Measurements from ENCODE around the gene PTPRR. TPM values are rescaled to one million over a fixed set of nuclear protein-coding genes. Genes with fewer than 3 reads are reported as not detected.

The PTPRR gene
- total RNA-seq, 1 experiment from 2014 or later = 0.46 TPM

DNA sequence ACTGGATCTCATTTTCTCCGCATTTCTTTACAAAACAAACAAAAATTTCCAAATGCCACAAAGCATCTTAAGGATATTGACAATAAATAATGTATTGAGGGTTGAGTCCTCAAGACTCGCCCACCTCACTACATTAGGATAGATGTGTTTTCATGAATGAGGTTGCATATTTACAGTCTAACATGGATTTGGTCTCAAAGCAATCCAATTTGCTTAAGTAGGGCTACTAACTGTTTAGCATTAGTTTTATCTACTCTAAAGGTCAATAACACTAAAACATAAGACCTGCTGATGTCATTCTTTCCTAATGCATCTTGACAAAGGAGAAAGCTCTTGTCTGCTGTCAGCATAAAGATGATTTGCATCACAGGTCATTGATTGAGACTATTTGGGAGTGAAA, 82.4 kb downstream of the PTPRR start:
- Mint-ChIP-seq H3K9me3 (0 out of 2 replicates have a peak, but pooled peaks cover 3% of the 10 kb centered on the region), H3K4me3 (no peak overlapping the region), H3K27ac (no peak overlapping the region), H3K27me3 (ENCODE audit: low read depth) (no peaks in the 10 kb centered on the region), H3K36me3 (no peaks in the 10 kb centered on the region), H3K4me1 (peaks cover 17% of the 10 kb centered on the region)
- TF ChIP-seq, protein P1, sequence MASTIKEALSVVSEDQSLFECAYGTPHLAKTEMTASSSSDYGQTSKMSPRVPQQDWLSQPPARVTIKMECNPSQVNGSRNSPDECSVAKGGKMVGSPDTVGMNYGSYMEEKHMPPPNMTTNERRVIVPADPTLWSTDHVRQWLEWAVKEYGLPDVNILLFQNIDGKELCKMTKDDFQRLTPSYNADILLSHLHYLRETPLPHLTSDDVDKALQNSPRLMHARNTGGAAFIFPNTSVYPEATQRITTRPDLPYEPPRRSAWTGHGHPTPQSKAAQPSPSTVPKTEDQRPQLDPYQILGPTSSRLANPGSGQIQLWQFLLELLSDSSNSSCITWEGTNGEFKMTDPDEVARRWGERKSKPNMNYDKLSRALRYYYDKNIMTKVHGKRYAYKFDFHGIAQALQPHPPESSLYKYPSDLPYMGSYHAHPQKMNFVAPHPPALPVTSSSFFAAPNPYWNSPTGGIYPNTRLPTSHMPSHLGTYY (CRISPR knock-in tag; IDR thresholded peaks at IDR 0.05) = no peak
- TF ChIP-seq GABPB1 (CRISPR knock-in tag; IDR thresholded peaks at IDR 0.05) (no peak), ZBTB21 (CRISPR knock-in tag; IDR thresholded peaks at IDR 0.05; ENCODE audit: borderline replicate concordance) (no peak), ZNF671 (CRISPR knock-in tag; IDR thresholded peaks at IDR 0.05) (no peak), SMAD3 (CRISPR knock-in tag; IDR thresholded peaks at IDR 0.05; ENCODE audit: borderline replicate concordance) (no peak), MXD4 (CRISPR knock-in tag; IDR thresholded peaks at IDR 0.05; ENCODE audit: borderline replicate concordance) (no peak), NFATC4 (CRISPR knock-in tag; IDR thresholded peaks at IDR 0.05) (no peak), FOXP1 (CRISPR knock-in tag; IDR thresholded peaks at IDR 0.05; ENCODE audit: borderline replicate concordance) (no peak), ZNF138 (CRISPR knock-in tag; conservative IDR thresholded peaks at IDR 0.05) (no peak), NFYB (CRISPR knock-in tag; conservative IDR thresholded peaks at IDR 0.05; ENCODE audit: low read depth) (no peak), NR2C2 (CRISPR knock-in tag; IDR thresholded peaks at IDR 0.05) (no peak), ZNF232 (CRISPR knock-in tag; IDR thresholded peaks at IDR 0.05) (no peak), EMX1 (CRISPR knock-in tag; IDR thresholded peaks at IDR 0.05) (no peak)
- TF ChIP-seq, protein P2, sequence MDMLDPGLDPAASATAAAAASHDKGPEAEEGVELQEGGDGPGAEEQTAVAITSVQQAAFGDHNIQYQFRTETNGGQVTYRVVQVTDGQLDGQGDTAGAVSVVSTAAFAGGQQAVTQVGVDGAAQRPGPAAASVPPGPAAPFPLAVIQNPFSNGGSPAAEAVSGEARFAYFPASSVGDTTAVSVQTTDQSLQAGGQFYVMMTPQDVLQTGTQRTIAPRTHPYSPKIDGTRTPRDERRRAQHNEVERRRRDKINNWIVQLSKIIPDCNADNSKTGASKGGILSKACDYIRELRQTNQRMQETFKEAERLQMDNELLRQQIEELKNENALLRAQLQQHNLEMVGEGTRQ (CRISPR knock-in tag; IDR thresholded peaks at IDR 0.05) = no peak
- TF ChIP-seq, protein P3, sequence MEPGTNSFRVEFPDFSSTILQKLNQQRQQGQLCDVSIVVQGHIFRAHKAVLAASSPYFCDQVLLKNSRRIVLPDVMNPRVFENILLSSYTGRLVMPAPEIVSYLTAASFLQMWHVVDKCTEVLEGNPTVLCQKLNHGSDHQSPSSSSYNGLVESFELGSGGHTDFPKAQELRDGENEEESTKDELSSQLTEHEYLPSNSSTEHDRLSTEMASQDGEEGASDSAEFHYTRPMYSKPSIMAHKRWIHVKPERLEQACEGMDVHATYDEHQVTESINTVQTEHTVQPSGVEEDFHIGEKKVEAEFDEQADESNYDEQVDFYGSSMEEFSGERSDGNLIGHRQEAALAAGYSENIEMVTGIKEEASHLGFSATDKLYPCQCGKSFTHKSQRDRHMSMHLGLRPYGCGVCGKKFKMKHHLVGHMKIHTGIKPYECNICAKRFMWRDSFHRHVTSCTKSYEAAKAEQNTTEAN (CRISPR knock-in tag; IDR thresholded peaks at IDR 0.05) = no peak
- TF ChIP-seq, protein P4, sequence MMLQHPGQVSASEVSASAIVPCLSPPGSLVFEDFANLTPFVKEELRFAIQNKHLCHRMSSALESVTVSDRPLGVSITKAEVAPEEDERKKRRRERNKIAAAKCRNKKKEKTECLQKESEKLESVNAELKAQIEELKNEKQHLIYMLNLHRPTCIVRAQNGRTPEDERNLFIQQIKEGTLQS (CRISPR knock-in tag; conservative IDR thresholded peaks at IDR 0.05) = no peak
- TF ChIP-seq, protein P5, sequence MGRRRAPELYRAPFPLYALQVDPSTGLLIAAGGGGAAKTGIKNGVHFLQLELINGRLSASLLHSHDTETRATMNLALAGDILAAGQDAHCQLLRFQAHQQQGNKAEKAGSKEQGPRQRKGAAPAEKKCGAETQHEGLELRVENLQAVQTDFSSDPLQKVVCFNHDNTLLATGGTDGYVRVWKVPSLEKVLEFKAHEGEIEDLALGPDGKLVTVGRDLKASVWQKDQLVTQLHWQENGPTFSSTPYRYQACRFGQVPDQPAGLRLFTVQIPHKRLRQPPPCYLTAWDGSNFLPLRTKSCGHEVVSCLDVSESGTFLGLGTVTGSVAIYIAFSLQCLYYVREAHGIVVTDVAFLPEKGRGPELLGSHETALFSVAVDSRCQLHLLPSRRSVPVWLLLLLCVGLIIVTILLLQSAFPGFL (CRISPR knock-in tag; IDR thresholded peaks at IDR 0.05; ENCODE audit: borderline replicate concordance) = no peak
- DNase-seq (ENCODE audit: low spot score) (no peak), ATAC-seq (no peak)
- POLR2A ChIA-PET = no interaction called here
- CTCF ChIA-PET = no interaction called here

DNA sequence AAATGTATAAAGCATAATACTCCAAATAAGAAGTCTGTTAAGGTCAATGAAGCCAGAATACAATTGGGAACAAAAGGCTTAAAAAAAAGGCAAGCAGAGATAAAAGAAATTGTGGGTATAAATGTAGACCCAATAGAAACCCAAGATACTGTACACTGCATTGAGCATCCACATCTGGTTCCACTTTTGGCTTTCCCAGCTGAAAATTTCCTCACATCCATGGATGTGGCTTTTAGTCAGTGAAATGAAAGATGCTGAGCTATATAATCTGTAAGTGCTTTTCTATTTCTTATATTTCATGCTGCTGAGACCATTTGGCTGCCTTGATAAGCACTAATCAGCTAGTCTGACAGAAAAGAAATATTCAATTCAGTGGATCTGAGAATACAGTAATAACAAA, 83.5 kb downstream of the PTPRR start:
- ATAC-seq (no peak), DNase-seq (ENCODE audit: low spot score) (no peak)
- H3K27ac Mint-ChIP-seq = no peak overlapping the region
- H3K9me3 Mint-ChIP-seq = 0 out of 2 replicates have a peak, but pooled peaks cover 3% of the 10 kb centered on the region
- peaks cover 17% of the 10 kb centered on the region for H3K4me1 Mint-ChIP-seq
- CTCF ChIA-PET = no interaction called here
- POLR2A ChIA-PET = no interaction called here
- H3K27me3 Mint-ChIP-seq (ENCODE audit: low read depth) = no peaks in the 10 kb centered on the region
- no peaks in the 10 kb centered on the region for H3K36me3 Mint-ChIP-seq
- H3K4me3 Mint-ChIP-seq = no peak overlapping the region
- TF ChIP-seq, protein P3 (CRISPR knock-in tag; IDR thresholded peaks at IDR 0.05) = no peak
- TF ChIP-seq, protein P6, sequence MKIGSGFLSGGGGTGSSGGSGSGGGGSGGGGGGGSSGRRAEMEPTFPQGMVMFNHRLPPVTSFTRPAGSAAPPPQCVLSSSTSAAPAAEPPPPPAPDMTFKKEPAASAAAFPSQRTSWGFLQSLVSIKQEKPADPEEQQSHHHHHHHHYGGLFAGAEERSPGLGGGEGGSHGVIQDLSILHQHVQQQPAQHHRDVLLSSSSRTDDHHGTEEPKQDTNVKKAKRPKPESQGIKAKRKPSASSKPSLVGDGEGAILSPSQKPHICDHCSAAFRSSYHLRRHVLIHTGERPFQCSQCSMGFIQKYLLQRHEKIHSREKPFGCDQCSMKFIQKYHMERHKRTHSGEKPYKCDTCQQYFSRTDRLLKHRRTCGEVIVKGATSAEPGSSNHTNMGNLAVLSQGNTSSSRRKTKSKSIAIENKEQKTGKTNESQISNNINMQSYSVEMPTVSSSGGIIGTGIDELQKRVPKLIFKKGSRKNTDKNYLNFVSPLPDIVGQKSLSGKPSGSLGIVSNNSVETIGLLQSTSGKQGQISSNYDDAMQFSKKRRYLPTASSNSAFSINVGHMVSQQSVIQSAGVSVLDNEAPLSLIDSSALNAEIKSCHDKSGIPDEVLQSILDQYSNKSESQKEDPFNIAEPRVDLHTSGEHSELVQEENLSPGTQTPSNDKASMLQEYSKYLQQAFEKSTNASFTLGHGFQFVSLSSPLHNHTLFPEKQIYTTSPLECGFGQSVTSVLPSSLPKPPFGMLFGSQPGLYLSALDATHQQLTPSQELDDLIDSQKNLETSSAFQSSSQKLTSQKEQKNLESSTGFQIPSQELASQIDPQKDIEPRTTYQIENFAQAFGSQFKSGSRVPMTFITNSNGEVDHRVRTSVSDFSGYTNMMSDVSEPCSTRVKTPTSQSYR (CRISPR knock-in tag; IDR thresholded peaks at IDR 0.05) = no peak
- TF ChIP-seq, protein P7, sequence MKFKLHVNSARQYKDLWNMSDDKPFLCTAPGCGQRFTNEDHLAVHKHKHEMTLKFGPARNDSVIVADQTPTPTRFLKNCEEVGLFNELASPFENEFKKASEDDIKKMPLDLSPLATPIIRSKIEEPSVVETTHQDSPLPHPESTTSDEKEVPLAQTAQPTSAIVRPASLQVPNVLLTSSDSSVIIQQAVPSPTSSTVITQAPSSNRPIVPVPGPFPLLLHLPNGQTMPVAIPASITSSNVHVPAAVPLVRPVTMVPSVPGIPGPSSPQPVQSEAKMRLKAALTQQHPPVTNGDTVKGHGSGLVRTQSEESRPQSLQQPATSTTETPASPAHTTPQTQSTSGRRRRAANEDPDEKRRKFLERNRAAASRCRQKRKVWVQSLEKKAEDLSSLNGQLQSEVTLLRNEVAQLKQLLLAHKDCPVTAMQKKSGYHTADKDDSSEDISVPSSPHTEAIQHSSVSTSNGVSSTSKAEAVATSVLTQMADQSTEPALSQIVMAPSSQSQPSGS (CRISPR knock-in tag; IDR thresholded peaks at IDR 0.05; ENCODE audit: borderline replicate concordance, low read depth) = no peak
- TF ChIP-seq MYBL2 (CRISPR knock-in tag; IDR thresholded peaks at IDR 0.05) = no peak
- TF ChIP-seq ATF1 (CRISPR knock-in tag; IDR thresholded peaks at IDR 0.05) = no peak
- TF ChIP-seq, protein P2 (CRISPR knock-in tag; IDR thresholded peaks at IDR 0.05) = no peak

All from WTC11 (cell line).